H4 (cell line): Measurements from ENCODE around the gene RASGRF2. TPM values are rescaled to one million over a fixed set of nuclear protein-coding genes. Genes with fewer than 3 reads are reported as not detected.
A peak's percentile ranks its signal among the peaks of the same experiment; 100 is the strongest.

ENCODE experiments used
- DNase-seq: peaks from one replicate; pipeline ENCODE4 v3.0.0-alpha.2; 2015; ENCODE audit warnings: low spot score
- total RNA-seq: library from RNA; depleted of rRNA; stranded (reverse); fragments of >200 nt; shearing (Covaris generic); gene quantifications from 2 replicates; pipeline ENCODE4 v1.2.3, GENCODE V29; 2014

RASGRF2 gene
- total RNA-seq, 1 experiment from 2014 or later: 7.4 TPM

GRCh38 chr5:81169924-81170323 is 209.8 kb downstream of the RASGRF2 start:
- DNase-seq: no peak

GRCh38 chr5:81171769-81172168 is 211.6 kb downstream of the RASGRF2 start:
- DNase-seq: no peak

DNA sequence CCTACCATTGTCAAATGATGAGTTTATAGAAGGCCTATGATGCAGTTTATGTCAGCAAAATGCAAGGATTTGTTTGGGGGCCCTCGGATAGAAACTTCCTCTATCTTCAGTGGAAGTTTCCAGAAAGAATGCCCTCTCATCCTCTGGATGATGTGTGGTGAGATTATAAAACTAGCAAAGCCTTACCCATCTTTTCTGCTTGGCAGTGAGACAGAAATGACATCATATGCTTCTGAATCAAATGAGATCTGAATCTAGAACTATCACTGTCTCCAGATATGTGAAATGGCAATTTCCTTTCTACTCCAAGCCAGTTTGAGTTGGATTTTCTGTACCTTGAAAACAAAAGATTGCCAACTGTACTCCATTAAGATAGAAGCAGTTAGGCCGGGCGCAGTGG is 212.5 kb downstream of the RASGRF2 start:
- DNase-seq: no peak

- DNase-seq: no peak
Observed at GRCh38 chr5:81177061-81177460, 216.9 kb downstream of the RASGRF2 start.

GRCh38 chr5:81179959-81180358 is 219.8 kb downstream of the RASGRF2 start:
- no peak for DNase-seq

- no peak for DNase-seq
Observed at GRCh38 chr5:81180780-81181460, 220.8 kb downstream of the RASGRF2 start.

DNA sequence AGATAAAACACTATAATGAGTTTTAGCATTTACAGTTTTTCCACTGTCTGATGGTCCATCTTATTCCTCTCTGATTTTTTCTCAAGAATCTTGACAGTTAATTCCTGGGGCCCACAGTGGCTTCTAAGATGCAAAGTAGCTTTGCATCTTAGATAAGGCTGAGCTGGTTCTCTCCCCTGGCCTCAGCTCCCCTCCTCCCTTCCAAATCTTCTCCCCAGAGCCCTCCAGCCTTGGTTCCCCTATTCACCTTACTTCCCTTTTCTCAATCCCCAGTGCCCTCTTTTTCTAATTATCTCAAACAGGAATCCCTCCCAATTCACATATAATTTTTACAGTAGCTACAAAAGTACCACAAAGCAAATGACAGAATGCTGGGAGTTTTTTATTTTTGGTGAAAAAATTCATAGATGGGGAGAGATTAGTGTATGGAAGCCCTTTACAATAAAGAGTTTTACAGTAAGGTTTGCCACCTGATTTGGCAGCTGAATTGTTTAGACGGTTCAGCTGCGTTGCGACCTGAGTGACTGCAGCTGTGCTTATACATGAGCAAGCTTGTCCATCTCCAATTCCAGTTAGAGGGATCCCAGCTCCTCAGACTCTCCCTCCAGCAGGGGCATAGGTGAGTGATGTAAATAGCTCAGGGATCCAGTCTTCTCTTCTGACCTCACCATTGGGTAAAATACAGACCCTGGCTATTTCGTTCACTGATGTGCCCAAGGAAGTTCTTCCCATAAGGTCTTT is 221.6 kb downstream of the RASGRF2 start:
- DNase-seq: no peak

DNA sequence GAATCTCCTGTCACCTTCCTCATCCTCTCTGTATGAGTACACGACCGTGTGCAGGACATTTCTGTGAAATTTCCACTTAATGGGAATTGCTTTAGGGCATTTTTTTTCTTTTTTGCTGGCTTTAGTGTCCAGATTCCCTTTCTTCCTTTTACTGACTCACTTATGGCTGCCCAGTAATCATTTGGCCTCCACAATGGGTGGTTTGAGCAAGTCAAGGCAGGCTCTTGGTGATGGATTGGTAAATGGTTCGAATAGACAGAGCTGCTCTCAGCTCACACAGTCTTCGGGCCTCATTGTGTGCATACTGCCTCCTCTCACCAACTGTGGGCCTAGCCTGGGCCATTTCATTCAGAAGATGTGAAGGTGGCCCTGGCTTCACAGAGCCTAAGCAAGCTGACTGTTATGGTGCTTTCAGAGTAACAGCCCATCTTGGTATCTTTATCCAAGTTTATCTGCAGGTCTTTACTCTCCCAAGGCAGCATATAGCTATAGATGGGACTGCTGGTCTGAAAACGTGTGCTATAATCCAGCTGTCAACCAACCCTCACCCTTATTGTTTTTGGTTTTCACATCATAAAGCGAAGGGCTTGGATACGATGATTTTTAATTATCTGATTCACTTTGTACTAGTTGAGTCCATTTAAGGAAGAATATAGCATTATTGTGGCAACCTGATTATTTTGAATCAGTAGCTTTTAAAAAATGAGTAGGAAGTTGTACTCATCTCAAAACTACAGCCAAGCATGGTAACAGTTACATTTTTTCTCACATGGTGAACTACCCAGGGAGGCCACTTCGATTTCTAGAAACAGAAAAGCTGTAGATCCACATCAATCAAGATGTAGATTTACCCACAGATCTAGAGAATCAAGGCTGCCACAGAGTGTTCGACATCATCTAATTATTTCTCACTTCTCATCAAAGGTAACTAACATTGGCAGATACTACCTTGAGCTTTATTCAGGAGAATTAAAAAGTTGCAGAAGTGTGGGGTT is 222.5 kb downstream of the RASGRF2 start:
- no peak for DNase-seq

GRCh38 chr5:81183811-81184748 is 223.9 kb downstream of the RASGRF2 start:
- no peak for DNase-seq

GRCh38 chr5:81184749-81185110 is 224.6 kb downstream of the RASGRF2 start:
- DNase-seq: no peak

DNA sequence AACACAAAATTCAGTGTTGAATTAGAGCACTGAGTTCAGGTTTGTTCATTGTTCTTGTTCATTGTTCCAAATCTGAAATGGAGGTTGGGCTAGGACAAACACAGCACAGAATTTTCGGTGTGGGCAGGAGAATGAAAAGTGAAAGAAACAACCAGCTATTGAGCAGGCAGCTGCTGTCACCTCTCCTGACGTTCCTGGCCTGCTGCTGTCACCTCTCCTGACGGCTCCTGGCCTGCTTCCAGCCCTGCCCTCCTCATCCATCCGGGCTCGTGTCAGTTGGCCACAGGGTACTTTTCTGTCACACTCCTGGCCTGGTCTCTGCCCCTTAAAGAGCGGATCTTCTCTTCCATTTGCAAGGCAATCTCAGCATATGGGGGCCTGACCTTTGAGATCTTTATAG is 227.7 kb downstream of the RASGRF2 start:
- DNase-seq: no peak

DNA sequence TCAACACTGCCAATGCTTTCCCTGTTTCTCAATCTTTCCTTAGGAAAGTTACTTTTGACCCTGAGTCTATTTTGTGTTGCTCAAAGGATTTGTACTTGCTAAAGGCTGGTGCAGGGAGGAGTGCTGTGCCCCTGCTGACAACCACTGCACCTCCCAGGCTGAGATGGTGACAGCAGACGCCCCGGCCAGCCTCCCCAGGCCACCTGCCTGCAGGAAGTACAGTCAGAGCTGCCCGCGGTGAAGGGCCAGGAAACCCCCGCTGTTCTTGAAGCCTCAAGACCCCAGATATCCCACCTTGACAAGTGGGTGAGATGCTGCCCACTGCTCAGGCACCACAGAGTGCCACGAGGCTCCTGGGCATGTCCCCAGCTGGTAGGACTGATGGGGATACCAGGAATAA is 228.8 kb downstream of the RASGRF2 start:
- DNase-seq: no peak

DNA sequence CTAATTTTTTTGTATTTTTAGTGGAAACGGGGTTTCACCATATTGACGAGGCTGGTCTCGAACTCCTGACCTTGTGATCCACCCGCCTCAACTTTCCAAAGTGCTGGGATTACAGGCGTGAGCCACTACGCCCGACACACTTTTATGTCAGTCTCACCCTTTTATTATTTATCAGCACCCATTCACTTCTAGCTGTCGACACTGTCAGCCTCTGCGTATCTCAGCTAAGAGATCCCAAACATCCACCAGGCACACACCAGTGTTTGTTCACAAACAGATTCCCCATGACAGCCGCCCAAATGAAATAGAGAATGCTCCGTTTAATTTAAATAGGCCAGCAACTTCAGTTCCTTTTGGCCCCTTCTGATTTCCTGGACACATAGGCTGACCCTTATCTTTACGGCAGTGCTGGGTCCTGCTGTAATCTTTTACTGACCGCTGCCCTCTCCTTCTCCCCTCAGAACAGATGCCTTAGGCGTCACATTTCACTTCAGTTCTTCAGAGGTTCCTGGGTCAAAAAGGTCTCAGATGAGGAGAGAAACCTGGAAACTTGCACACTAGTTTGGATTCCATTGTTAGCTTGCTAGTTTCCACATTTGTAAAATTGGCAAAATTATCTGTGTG is 229.8 kb downstream of the RASGRF2 start:
- no peak for DNase-seq

DNA sequence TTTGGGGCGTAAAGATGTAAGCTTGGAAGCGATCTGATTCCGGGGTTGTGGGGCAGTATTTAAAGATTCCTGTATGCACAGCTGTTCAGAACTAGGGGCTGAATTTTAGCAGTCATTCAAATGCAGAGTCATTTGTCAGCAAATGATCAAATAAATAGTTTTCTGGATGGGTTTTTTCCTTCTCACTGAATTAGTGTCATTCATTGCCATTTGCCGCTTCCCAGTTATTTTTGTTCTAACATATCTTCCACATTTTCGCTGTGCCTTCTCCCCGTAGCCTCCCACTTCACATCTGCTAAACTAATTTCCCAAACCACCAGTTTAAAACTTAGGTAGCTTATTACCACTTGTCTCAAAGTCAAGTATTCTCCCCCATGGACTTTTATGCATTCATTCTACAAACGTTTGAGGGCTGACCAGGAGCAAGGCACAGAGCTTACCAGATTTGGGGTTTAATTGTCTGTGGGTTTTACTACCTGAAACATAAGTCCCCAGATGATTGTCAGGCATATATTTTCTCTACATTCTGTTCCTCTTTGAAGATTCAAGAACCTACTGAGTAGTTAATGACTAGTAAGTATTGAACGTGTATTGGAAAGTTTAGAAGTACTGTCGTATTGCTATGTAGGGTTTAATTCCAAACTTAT is 231.7 kb downstream of the RASGRF2 start:
- no peak for DNase-seq

- no peak for DNase-seq
Observed at GRCh38 chr5:81192373-81192750, 232.2 kb downstream of the RASGRF2 start.

DNA sequence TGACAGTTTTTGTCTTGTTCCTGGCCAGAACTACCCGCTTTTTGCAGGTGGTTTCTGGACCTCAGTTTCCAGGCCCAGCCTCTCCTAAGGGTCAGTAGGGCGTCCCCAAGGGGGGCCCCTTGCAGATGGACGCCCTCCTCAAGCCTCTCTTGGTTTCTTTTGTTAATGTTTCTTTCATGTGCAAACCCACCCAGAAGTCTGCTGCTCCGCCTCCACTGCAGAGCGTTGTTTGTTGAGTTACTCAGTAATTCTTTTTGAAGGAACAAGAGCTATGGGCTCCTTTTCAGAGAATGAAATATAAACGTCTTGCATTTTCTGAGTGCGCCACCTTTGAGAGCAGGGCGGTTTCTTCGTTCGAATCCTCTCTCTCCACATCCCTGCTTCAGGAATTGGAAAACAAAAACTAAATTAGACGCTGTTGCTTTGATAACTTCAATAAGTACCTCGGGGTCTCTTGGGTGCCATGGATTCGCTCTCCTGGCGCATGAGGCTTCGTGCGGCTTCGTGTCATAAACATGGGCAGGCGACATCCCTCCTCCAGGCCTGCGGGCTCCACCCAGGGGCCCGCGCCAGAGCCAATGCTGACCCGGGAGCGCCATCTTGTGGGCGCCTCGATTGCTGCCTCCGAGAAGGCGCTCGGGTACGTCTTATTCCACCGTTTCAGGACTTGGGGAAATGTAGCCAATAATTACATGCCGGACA is 234.6 kb downstream of the RASGRF2 start:
- DNase-seq: peak; percentile 69

GRCh38 chr5:81195335-81195929 is 235.3 kb downstream of the RASGRF2 start:
- no peak for DNase-seq

- no peak for DNase-seq
Observed at GRCh38 chr5:81202655-81203054, 242.5 kb downstream of the RASGRF2 start.

DNA sequence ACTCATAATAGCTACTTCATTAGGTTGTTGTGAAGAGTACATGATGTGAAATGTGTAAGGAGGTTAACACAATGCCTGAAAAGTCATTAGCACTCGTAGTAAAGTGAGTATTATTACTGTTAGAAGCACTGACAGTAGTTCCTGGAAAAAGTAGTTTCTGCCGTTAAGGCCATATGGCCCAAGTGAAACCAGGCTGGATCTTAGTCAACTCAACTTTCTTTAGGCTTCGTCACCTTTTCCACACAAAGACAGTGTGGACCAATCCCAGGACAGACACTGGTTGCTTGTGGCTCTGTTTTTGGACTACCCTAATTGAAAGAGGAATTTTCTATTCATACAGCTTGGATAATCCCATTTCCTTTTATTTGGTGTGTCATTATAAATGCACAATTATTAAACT is 243.6 kb downstream of the RASGRF2 start:
- DNase-seq: no peak
